ENCODE results near the gene DNAH8. TPM values are rescaled to one million over a fixed set of nuclear protein-coding genes. Genes with fewer than 3 reads are reported as not detected.

The DNAH8 gene
- total and polyA plus RNA-seq, 10 donors, result 0.20 to 15.6 (median 5.2) TPM

GRCh38 chr6:38797391-38797790 lies 82.3 kb downstream of the DNAH8 start:
- no peaks in the 10 kb centered on the region for H3K36me3 ChIP-seq
- no peak overlapping the region for H3K27ac ChIP-seq
- TF ChIP-seq POLR2A (IDR thresholded peaks at IDR 0.05), result no peak
- TF ChIP-seq CTCF (IDR thresholded peaks at IDR 0.05 in 8 of 11, conservative IDR thresholded peaks at IDR 0.05 in 3 of 11), result no peak
- no peak for TF ChIP-seq POLR2AphosphoS5 (IDR thresholded peaks at IDR 0.05)
- H3K27me3 ChIP-seq (replicated peaks in 1 of 7), result peaks cover 0 to 24% (median 0%) of the 10 kb centered on the region in 7 donors
- H3K4me3 ChIP-seq, result no peak overlapping the region
- WGBS, 5 donors, result 60 to 79% (median 66%) methylated on average over 4 of the region's 4 CpGs
- no peaks in the 10 kb centered on the region for H3K9me3 ChIP-seq
- intact Hi-C loops (cut with DNase I; ENCODE audit: low total_unique reads), result no loop called here
- DNase-seq, result no peak
- H3K4me1 ChIP-seq, result no peaks in the 10 kb centered on the region

DNA sequence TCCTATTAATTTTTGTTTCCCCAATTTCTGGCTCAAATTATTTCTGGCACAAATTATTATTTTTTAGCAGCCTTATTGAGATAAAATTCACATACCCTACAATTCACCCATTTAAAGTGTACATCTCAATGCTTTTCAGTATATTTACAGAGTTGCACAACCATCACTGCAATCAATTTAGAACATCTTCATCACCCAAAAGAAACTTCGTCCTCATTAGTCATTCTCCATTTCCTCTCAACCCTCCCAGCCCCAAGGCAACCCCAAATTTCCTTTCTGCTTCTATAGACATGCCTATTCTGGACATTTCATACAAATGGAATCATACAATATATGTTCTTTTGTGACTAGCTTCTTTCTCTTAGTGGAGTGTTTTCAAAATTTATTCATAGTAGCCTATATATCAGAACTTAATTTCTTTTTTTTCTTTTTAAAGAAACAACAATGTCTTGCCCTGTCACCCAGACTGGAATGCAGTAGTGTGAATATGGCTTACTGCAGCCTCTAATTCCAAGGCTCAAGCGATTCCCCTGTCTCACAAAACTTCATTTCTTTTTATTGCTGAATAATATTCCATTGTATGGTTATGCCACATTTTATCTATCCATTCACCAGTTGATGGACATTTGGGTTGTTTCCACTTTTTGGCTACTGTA lies 84.5 kb downstream of the DNAH8 start:
- WGBS, 5 donors, result 53 to 65% (median 59%) methylated on average over 2 of the region's 2 CpGs
- no peak overlapping the region for H3K4me3 ChIP-seq
- TF ChIP-seq POLR2A (IDR thresholded peaks at IDR 0.05) (no peak), POLR2AphosphoS5 (IDR thresholded peaks at IDR 0.05) (no peak), CTCF (IDR thresholded peaks at IDR 0.05 in 8 of 11, conservative IDR thresholded peaks at IDR 0.05 in 3 of 11) (no peak)
- no peak overlapping the region for H3K27ac ChIP-seq
- H3K27me3 ChIP-seq (replicated peaks in 1 of 7), result peaks cover 0 to 24% (median 0%) of the 10 kb centered on the region in 7 donors
- no peaks in the 10 kb centered on the region for H3K4me1 ChIP-seq
- no peaks in the 10 kb centered on the region for H3K36me3 ChIP-seq
- no peak for DNase-seq
- H3K9me3 ChIP-seq, result no peaks in the 10 kb centered on the region
- intact Hi-C loops (cut with DNase I; ENCODE audit: low total_unique reads), result no loop called here

DNA sequence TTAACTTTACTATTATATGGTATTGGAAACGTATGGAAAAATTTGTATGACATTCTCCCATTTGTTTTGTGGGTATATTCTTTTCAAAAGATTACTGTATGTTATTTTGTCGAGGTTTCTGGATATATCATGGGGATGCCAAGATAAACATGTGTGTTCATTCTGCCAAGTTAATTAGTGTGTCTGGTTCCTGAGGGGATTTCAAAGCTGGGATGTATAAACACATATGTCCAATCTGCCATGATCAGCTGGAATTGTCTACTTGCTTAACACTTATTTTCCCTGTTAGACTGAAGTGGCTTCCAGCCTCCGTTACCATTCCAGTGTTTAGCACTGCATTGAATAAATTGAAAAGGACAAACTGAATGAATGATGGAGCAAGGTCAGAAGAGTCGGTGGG lies 86.2 kb downstream of the DNAH8 start:
- WGBS, 5 donors, result 71 to 83% (median 78%) methylated on average over 4 of the region's 4 CpGs
- intact Hi-C loops (cut with DNase I; ENCODE audit: low total_unique reads), result no loop called here
- H3K4me3 ChIP-seq, result no peak overlapping the region
- H3K27ac ChIP-seq, result no peak overlapping the region
- H3K36me3 ChIP-seq, result no peaks in the 10 kb centered on the region
- no peak for TF ChIP-seq POLR2A (IDR thresholded peaks at IDR 0.05)
- no peak for TF ChIP-seq POLR2AphosphoS5 (IDR thresholded peaks at IDR 0.05)
- no peak for TF ChIP-seq CTCF (IDR thresholded peaks at IDR 0.05 in 8 of 11, conservative IDR thresholded peaks at IDR 0.05 in 3 of 11)
- no peak for DNase-seq
- peaks cover 0 to 31% (median 9%) of the 10 kb centered on the region in 7 donors for H3K27me3 ChIP-seq (replicated peaks in 1 of 7)
- H3K4me1 ChIP-seq, result no peaks in the 10 kb centered on the region
- no peaks in the 10 kb centered on the region for H3K9me3 ChIP-seq

- H3K4me3 ChIP-seq, result no peak overlapping the region
- peaks cover 0 to 33% (median 10%) of the 10 kb centered on the region in 7 donors for H3K27me3 ChIP-seq (replicated peaks in 1 of 7)
- H3K9me3 ChIP-seq, result no peaks in the 10 kb centered on the region
- TF ChIP-seq POLR2A (IDR thresholded peaks at IDR 0.05) (no peak), CTCF (IDR thresholded peaks at IDR 0.05 in 8 of 11, conservative IDR thresholded peaks at IDR 0.05 in 3 of 11) (no peak), POLR2AphosphoS5 (IDR thresholded peaks at IDR 0.05) (no peak)
- no peaks in the 10 kb centered on the region for H3K4me1 ChIP-seq
- no peak overlapping the region for H3K27ac ChIP-seq
- no peaks in the 10 kb centered on the region for H3K36me3 ChIP-seq
- intact Hi-C loops (cut with DNase I; ENCODE audit: low total_unique reads), result no loop called here
- no peak for DNase-seq
These were observed 87.4 kb downstream of the DNAH8 start for GRCh38 chr6:38802497-38802896.

Data from spleen (tissue), 11 donors.